Keratinocyte (primary cell): ENCODE data around the gene PTPRD. TPM values are rescaled to one million over a fixed set of nuclear protein-coding genes. Genes with fewer than 3 reads are reported as not detected.
"Not testable (repeated sequence)": the region's sequence is repeated elsewhere in the genome, so short reads cannot be mapped to it uniquely, and the experiment has no call there.

Experiments
- DNase-seq: peaks from one replicate; pipeline ENCODE4 v3.0.0-alpha.2; 2011; ENCODE audit warnings: low read depth, missing footprints, low spot score
- FAIRE-seq: peaks from 2 replicates; lab custom pipeline; 2011; peaks lifted over from hg19 to GRCh38; lab: Jason Lieb, UNC
- H2AFZ ChIP-seq: 2 replicates; pipeline ENCODE4 v1.6.0; 2012; ENCODE audit warnings: low read length, control low read depth, inconsistent platforms; ENCODE audit not compliant: control insufficient read depth
- H3K27ac ChIP-seq: 2 replicates; pipeline ENCODE4 v1.5.1; 2011; ENCODE audit warnings: low read length; ENCODE audit not compliant: control insufficient read depth, insufficient read depth
- H3K27me3 ChIP-seq: 3 replicates; pipeline ENCODE4 v1.6.0; 2011; ENCODE audit warnings: low read length; ENCODE audit not compliant: control insufficient read depth, insufficient read depth; ENCODE audit errors: extremely low read depth
- H3K36me3 ChIP-seq, 2 experiments: 2 replicates in 1 of 2; 3 replicates in 1 of 2; pipeline ENCODE4 v1.5.1; 2011; ENCODE audit warnings: low read length in 2 of 2, mild to moderate bottlenecking in 1 of 2; ENCODE audit not compliant: control insufficient read depth in 2 of 2, insufficient read depth in 2 of 2; ENCODE audit errors: extremely low read depth in 1 of 2
- H3K4me1 ChIP-seq: 3 replicates; pipeline ENCODE4 v1.5.1; 2011; ENCODE audit warnings: low read length; ENCODE audit not compliant: control insufficient read depth, insufficient read depth; ENCODE audit errors: extremely low read depth
- H3K4me2 ChIP-seq: 3 replicates; pipeline ENCODE4 v1.6.0; 2011; ENCODE audit warnings: low read depth, low read length; ENCODE audit not compliant: control insufficient read depth, insufficient read depth; ENCODE audit errors: extremely low read depth
- H3K4me3 ChIP-seq, 3 experiments: fragments of 200-600 bp in 1 of 3; sonication (generic) in 1 of 3; 2 replicates in 2 of 3; 3 replicates in 1 of 3; pipeline ENCODE4 v1.5.1; 2011 to 2016; ENCODE audit warnings: low read length in 3 of 3, mild to moderate bottlenecking in 3 of 3, control low read depth in 2 of 3, inconsistent platforms in 1 of 3, low read depth in 1 of 3, mixed read lengths in 1 of 3, mixed run types in 1 of 3, moderate library complexity in 1 of 3; ENCODE audit not compliant: control insufficient read depth in 2 of 3, insufficient read depth in 2 of 3; ENCODE audit errors: extremely low read depth in 1 of 3
- H3K79me2 ChIP-seq: 2 replicates; pipeline ENCODE4 v1.6.0; 2012; ENCODE audit warnings: low read length; ENCODE audit not compliant: control insufficient read depth, insufficient read depth
- H3K9ac ChIP-seq: 3 replicates; pipeline ENCODE4 v1.6.0; 2011; ENCODE audit warnings: low read length; ENCODE audit not compliant: control insufficient read depth, insufficient read depth; ENCODE audit errors: extremely low read depth
- H3K9me1 ChIP-seq: 3 replicates; pipeline ENCODE4 v1.6.0; 2011; ENCODE audit warnings: low read length; ENCODE audit not compliant: control insufficient read depth, insufficient read depth; ENCODE audit errors: extremely low read depth
- H3K9me3 ChIP-seq: 2 replicates; pipeline ENCODE4 v1.5.1; 2012; ENCODE audit warnings: low read depth, low read length; ENCODE audit not compliant: control insufficient read depth
- H4K20me1 ChIP-seq: 3 replicates; pipeline ENCODE4 v1.6.0; 2011; ENCODE audit warnings: low read length; ENCODE audit not compliant: control insufficient read depth, insufficient read depth; ENCODE audit errors: extremely low read depth
- EZH2 ChIP-seq: IDR thresholded peaks from one replicate; pipeline ENCODE4 v1.6.1; 2012; ENCODE audit warnings: inconsistent platforms, mild to moderate bottlenecking, low read length, moderate library complexity
- dilution Hi-C: fragments of 300-500 bp; cut with MboI; formaldehyde crosslinking; loops from one replicate; pipeline ENCODE4 v1.7.0; 2020; ENCODE audit warnings: low sequenced_read_pairs; ENCODE audit not compliant: extremely low pct_ligation_motif_present
- polyA plus RNA-seq, 5 experiments: library from polyadenylated mRNA; depleted of rRNA in 3 of 5; stranded (reverse) in 3 of 5; stranded (forward) in 1 of 5; unstranded in 1 of 5; fragments of >200 nt; gene quantifications; 1 replicate in 1 of 5; 2 replicates in 3 of 5; 3 replicates in 1 of 5; pipeline versions ENCODE4 v1.2.1 to v1.2.3, GENCODE V29; 2011 to 2012; ENCODE audit warnings: missing spikeins in 2 of 5, low read depth in 1 of 5, low replicate concordance in 1 of 5
- TF ChIP-seq, protein P1 (sequence below), 3 experiments: IDR thresholded peaks in 1 of 3; conservative IDR thresholded peaks in 1 of 3; optimal IDR thresholded peaks in 1 of 3; 2 replicates in 2 of 3; 3 replicates in 1 of 3; pipeline versions ENCODE3 to v1.5.1; 2011; ENCODE audit warnings: low read length in 3 of 3, mild to moderate bottlenecking in 3 of 3, moderate library complexity in 2 of 3, control low read depth in 1 of 3, inconsistent platforms in 1 of 3; ENCODE audit not compliant: insufficient read depth in 2 of 3; ENCODE audit errors: extremely low read depth in 1 of 3

Gene PTPRD
- polyA plus RNA-seq, 1 donor (not counting 4 experiments of a cell fraction or from before 2014, with no cell fraction given), result 0.10 TPM

DNA sequence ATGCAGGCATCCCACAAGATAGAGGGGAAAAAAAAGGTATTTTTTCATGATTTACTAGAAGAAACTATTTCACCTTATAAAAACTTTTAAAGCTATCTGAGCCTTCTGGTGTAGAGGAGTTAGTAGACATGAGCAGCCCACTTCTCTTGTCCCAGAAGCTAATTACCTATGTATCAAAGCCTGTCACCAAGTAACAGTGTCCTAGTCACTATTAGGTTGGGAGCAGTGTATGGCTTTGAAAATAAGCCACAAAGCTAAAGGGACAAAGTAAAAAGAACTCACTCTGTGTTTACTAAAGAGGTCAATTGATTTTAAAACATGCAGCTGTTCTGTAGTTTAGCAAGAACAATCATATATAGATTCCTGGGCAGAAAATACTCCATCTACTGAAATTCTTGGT, 1286.1 kb downstream of the PTPRD start:
- no peaks in the 10 kb centered on the region for H3K79me2 ChIP-seq
- DNase-seq, result no peak
- no peak for FAIRE-seq
- dilution Hi-C loops, result no loop called here
- H3K36me3 ChIP-seq, result no peaks in the 10 kb centered on the region
- H3K9ac ChIP-seq, result no peak overlapping the region
- H3K27ac ChIP-seq, result no peak overlapping the region
- no peak overlapping the region for H3K4me2 ChIP-seq
- H4K20me1 ChIP-seq, result no peaks in the 10 kb centered on the region
- H3K4me3 ChIP-seq, result no peak overlapping the region
- TF ChIP-seq, protein P1, sequence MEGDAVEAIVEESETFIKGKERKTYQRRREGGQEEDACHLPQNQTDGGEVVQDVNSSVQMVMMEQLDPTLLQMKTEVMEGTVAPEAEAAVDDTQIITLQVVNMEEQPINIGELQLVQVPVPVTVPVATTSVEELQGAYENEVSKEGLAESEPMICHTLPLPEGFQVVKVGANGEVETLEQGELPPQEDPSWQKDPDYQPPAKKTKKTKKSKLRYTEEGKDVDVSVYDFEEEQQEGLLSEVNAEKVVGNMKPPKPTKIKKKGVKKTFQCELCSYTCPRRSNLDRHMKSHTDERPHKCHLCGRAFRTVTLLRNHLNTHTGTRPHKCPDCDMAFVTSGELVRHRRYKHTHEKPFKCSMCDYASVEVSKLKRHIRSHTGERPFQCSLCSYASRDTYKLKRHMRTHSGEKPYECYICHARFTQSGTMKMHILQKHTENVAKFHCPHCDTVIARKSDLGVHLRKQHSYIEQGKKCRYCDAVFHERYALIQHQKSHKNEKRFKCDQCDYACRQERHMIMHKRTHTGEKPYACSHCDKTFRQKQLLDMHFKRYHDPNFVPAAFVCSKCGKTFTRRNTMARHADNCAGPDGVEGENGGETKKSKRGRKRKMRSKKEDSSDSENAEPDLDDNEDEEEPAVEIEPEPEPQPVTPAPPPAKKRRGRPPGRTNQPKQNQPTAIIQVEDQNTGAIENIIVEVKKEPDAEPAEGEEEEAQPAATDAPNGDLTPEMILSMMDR (optimal IDR thresholded peaks at IDR 0.05 in 1 of 3, IDR thresholded peaks at IDR 0.05 in 1 of 3, conservative IDR thresholded peaks at IDR 0.05 in 1 of 3; ENCODE audit: extremely low read depth in 1 of 3, insufficient read depth in 2 of 3, low read length in 3 of 3), result no peak
- no peak for TF ChIP-seq EZH2
- no peaks in the 10 kb centered on the region for H3K4me1 ChIP-seq
- no peaks in the 10 kb centered on the region for H3K9me1 ChIP-seq
- no peak overlapping the region for H2AFZ ChIP-seq
- H3K9me3 ChIP-seq, result no peaks in the 10 kb centered on the region
- no peaks in the 10 kb centered on the region for H3K27me3 ChIP-seq

DNA sequence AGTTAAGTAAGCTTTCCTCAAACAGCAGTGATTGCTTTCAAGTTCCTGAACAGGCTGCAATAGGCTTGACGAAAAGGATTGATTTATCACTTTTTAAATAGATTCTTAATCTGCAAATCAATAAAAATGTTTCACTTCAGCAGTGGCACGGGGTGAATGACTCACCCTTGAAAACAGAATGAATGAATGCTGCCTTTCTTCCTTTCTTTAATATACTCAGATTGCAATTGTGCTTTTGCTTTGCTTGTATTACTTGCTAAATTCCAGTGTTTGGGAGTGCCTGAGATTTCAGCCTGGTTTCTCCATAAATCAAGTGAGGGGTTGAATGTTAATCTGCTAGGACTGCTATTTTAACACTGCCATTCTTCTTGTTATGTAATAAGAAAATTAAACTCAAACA, 1293.8 kb downstream of the PTPRD start:
- FAIRE-seq, result no peak
- TF ChIP-seq EZH2, result no peak
- TF ChIP-seq, protein P1 (optimal IDR thresholded peaks at IDR 0.05 in 1 of 3, IDR thresholded peaks at IDR 0.05 in 1 of 3, conservative IDR thresholded peaks at IDR 0.05 in 1 of 3; ENCODE audit: extremely low read depth in 1 of 3, insufficient read depth in 2 of 3, low read length in 3 of 3), result no peak
- Histone ChIP-seq H3K27ac (no peak overlapping the region), H3K36me3 (no peaks in the 10 kb centered on the region), H3K79me2 (no peaks in the 10 kb centered on the region), H3K4me1 (no peaks in the 10 kb centered on the region), H3K4me3 (no peak overlapping the region), H3K9ac (no peak overlapping the region), H3K9me3 (no peaks in the 10 kb centered on the region), H4K20me1 (no peaks in the 10 kb centered on the region), H3K4me2 (no peak overlapping the region), H3K9me1 (no peaks in the 10 kb centered on the region), H3K27me3 (no peaks in the 10 kb centered on the region), H2AFZ (no peak overlapping the region)
- no peak for DNase-seq
- dilution Hi-C loops, result no loop called here

DNA sequence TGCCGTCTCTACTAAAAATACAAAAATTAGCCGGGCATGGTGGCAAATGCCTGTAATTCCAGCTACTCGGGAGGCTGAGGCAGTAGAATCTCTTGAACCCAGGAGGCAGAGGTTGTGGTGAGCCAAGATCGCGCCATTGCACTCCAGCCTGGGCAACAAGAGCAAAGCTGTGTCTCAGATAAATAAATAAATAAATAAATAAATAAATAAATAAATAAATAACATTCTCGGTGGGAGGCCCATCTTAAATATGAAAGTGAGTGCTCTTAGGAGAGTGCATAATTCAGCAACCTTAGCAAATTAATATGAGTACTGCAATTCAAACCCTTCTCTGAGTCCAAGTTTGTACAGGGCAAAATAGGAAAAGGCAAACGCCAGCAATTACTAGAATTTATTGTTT, 1302.1 kb downstream of the PTPRD start:
- H3K27me3 ChIP-seq, H3K36me3 ChIP-seq, H3K79me2 ChIP-seq, H3K9ac ChIP-seq, DNase-seq, H3K4me3 ChIP-seq, FAIRE-seq, dilution Hi-C loops, H2AFZ ChIP-seq, H3K4me1 ChIP-seq, H3K27ac ChIP-seq, H3K9me3 ChIP-seq, H3K4me2 ChIP-seq, H4K20me1 ChIP-seq, H3K9me1 ChIP-seq: not testable (repeated sequence)
